Activated naive CD8-positive, alpha-beta T cell treated with anti-CD3 and anti-CD28 coated beads, Interleukin-2, amount 50 U/mL, for 24 hours (primary cell): Measurements from ENCODE around the gene ZNRF4.
"Not testable (repeated sequence)": the region's sequence is repeated elsewhere in the genome, so short reads cannot be mapped to it uniquely, and the experiment has no call there.

Source experiments
- ATAC-seq: fragments of 150-1000 bp; cut with Tn5 transposase; one replicate; pipeline ENCODE4 v1.10.0; 2021
- DNase-seq: peaks from one replicate; pipeline ENCODE4 v3.0.0; 2021
- H3K27ac Mint-ChIP-seq: one replicate; pipeline ENCODE4 v1.8.0; 2021; ENCODE audit warnings: mild to moderate bottlenecking, mixed read lengths
- H3K27me3 Mint-ChIP-seq: one replicate; pipeline ENCODE4 v1.8.0; 2021; ENCODE audit warnings: mixed read lengths
- H3K36me3 Mint-ChIP-seq: one replicate; pipeline ENCODE4 v1.8.0; 2021; ENCODE audit warnings: low read depth, mixed read lengths
- H3K4me1 Mint-ChIP-seq: one replicate; pipeline ENCODE4 v1.8.0; 2021; ENCODE audit warnings: mixed read lengths
- H3K4me3 Mint-ChIP-seq: one replicate; pipeline ENCODE4 v1.8.0; 2021; ENCODE audit warnings: mild to moderate bottlenecking, moderate library complexity, mixed read lengths
- H3K9me3 Mint-ChIP-seq: one replicate; pipeline ENCODE4 v1.8.0; 2021; ENCODE audit warnings: mixed read lengths

ZNRF4 gene

GRCh38 chr19:5434970-5435641 is 20.1 kb upstream of the ZNRF4 start:
- peak; percentile 61 for DNase-seq
- Mint-ChIP-seq H3K4me1 (peaks cover 21% of the 10 kb centered on the region), H3K27ac (no peak overlapping the region), H3K4me3 (no peak overlapping the region), H3K27me3 (peaks cover 43% of the 10 kb centered on the region), H3K9me3 (peaks cover 4% of the 10 kb centered on the region), H3K36me3 (no peaks in the 10 kb centered on the region)
- ATAC-seq = peak; percentile 99

GRCh38 chr19:5435642-5436017 is 19.6 kb upstream of the ZNRF4 start:
- peaks cover 40% of the 10 kb centered on the region for H3K27me3 Mint-ChIP-seq
- peaks cover 21% of the 10 kb centered on the region for H3K4me1 Mint-ChIP-seq
- peaks cover 4% of the 10 kb centered on the region for H3K9me3 Mint-ChIP-seq
- DNase-seq (no peak), ATAC-seq (no peak)
- no peak overlapping the region for H3K27ac Mint-ChIP-seq
- no peaks in the 10 kb centered on the region for H3K36me3 Mint-ChIP-seq
- no peak overlapping the region for H3K4me3 Mint-ChIP-seq

GRCh38 chr19:5436106-5436947 is 18.9 kb upstream of the ZNRF4 start:
- Mint-ChIP-seq H3K27ac (no peak overlapping the region), H3K27me3 (peaks cover 36% of the 10 kb centered on the region), H3K4me3 (no peak overlapping the region), H3K4me1 (peaks cover 21% of the 10 kb centered on the region), H3K36me3 (no peaks in the 10 kb centered on the region), H3K9me3 (peaks cover 2% of the 10 kb centered on the region)
- DNase-seq = no peak
- no peak for ATAC-seq

- no peak for DNase-seq
- Mint-ChIP-seq H3K36me3 (no peaks in the 10 kb centered on the region), H3K4me3 (no peak overlapping the region), H3K27me3 (peaks cover 35% of the 10 kb centered on the region), H3K4me1 (peaks cover 21% of the 10 kb centered on the region), H3K27ac (no peak overlapping the region), H3K9me3 (no peaks in the 10 kb centered on the region)
- no peak for ATAC-seq
These were observed 18.3 kb upstream of the ZNRF4 start for GRCh38 chr19:5436948-5437306.

- H3K4me3 Mint-ChIP-seq, H3K27ac Mint-ChIP-seq, H3K36me3 Mint-ChIP-seq, ATAC-seq, DNase-seq, H3K9me3 Mint-ChIP-seq: not testable (repeated sequence)
- Mint-ChIP-seq H3K27me3 (peaks cover 34% of the 10 kb centered on the region), H3K4me1 (peaks cover 19% of the 10 kb centered on the region)
These were observed 16.5 kb upstream of the ZNRF4 start for GRCh38 chr19:5438756-5439155.

GRCh38 chr19:5439452-5439851 is 15.8 kb upstream of the ZNRF4 start:
- no peak overlapping the region for H3K27ac Mint-ChIP-seq
- H3K4me3 Mint-ChIP-seq = no peak overlapping the region
- DNase-seq = no peak
- peaks cover 12% of the 10 kb centered on the region for H3K4me1 Mint-ChIP-seq
- peaks cover 34% of the 10 kb centered on the region for H3K27me3 Mint-ChIP-seq
- no peak for ATAC-seq
- H3K9me3 Mint-ChIP-seq = no peaks in the 10 kb centered on the region
- no peaks in the 10 kb centered on the region for H3K36me3 Mint-ChIP-seq

- no peak for ATAC-seq
- Mint-ChIP-seq H3K36me3 (no peaks in the 10 kb centered on the region), H3K4me1 (peaks cover 4% of the 10 kb centered on the region), H3K27me3 (peaks cover 27% of the 10 kb centered on the region), H3K27ac (no peak overlapping the region), H3K4me3 (no peak overlapping the region), H3K9me3 (no peaks in the 10 kb centered on the region)
- no peak for DNase-seq
These were observed 14.9 kb upstream of the ZNRF4 start for GRCh38 chr19:5440299-5440698.

- H3K27ac Mint-ChIP-seq = no peak overlapping the region
- H3K27me3 Mint-ChIP-seq = peaks cover 31% of the 10 kb centered on the region
These were observed 11.5 kb upstream of the ZNRF4 start for GRCh38 chr19:5443723-5444122.

GRCh38 chr19:5444431-5444830 is 10.8 kb upstream of the ZNRF4 start:
- DNase-seq (no peak), ATAC-seq (no peak)
- Mint-ChIP-seq H3K9me3 (no peaks in the 10 kb centered on the region), H3K27me3 (peaks cover 26% of the 10 kb centered on the region), H3K4me3 (no peak overlapping the region), H3K27ac (no peak overlapping the region), H3K36me3 (no peaks in the 10 kb centered on the region), H3K4me1 (peaks cover 3% of the 10 kb centered on the region)

More at GRCh38 chr19:5443723-5444122, 11.5 kb upstream of the ZNRF4 start:
- Mint-ChIP-seq H3K9me3 (no peaks in the 10 kb centered on the region), H3K4me1 (peaks cover 3% of the 10 kb centered on the region), H3K36me3 (no peaks in the 10 kb centered on the region), H3K4me3 (no peak overlapping the region)
- DNase-seq (no peak), ATAC-seq (no peak)

- Mint-ChIP-seq H3K27ac (no peak overlapping the region), H3K4me3 (no peak overlapping the region), H3K27me3 (peaks cover 31% of the 10 kb centered on the region), H3K4me1 (peaks cover 3% of the 10 kb centered on the region), H3K36me3 (no peaks in the 10 kb centered on the region), H3K9me3 (no peaks in the 10 kb centered on the region)
- no peak for ATAC-seq
- DNase-seq = no peak
These were observed 10.1 kb upstream of the ZNRF4 start for GRCh38 chr19:5445071-5445470.

GRCh38 chr19:5445561-5446055 is 9.6 kb upstream of the ZNRF4 start:
- Mint-ChIP-seq H3K4me3 (no peak overlapping the region), H3K27ac (no peak overlapping the region), H3K27me3 (peaks cover 34% of the 10 kb centered on the region), H3K4me1 (peaks cover 3% of the 10 kb centered on the region), H3K36me3 (no peaks in the 10 kb centered on the region), H3K9me3 (no peaks in the 10 kb centered on the region)
- DNase-seq (no peak), ATAC-seq (no peak)

- DNase-seq (no peak), ATAC-seq (peak; percentile 10)
- H3K4me1 Mint-ChIP-seq = peaks cover 3% of the 10 kb centered on the region
- H3K4me3 Mint-ChIP-seq = no peak overlapping the region
- no peak overlapping the region for H3K27ac Mint-ChIP-seq
- H3K36me3 Mint-ChIP-seq = no peaks in the 10 kb centered on the region
- no peaks in the 10 kb centered on the region for H3K9me3 Mint-ChIP-seq
- peaks cover 37% of the 10 kb centered on the region for H3K27me3 Mint-ChIP-seq
These were observed 7.4 kb upstream of the ZNRF4 start for GRCh38 chr19:5447700-5448311.

- Mint-ChIP-seq H3K36me3 (no peaks in the 10 kb centered on the region), H3K27ac (no peak overlapping the region), H3K27me3 (peaks cover 35% of the 10 kb centered on the region), H3K9me3 (no peaks in the 10 kb centered on the region), H3K4me3 (no peak overlapping the region), H3K4me1 (peaks cover 3% of the 10 kb centered on the region)
- ATAC-seq (no peak), DNase-seq (no peak)
These were observed 6.8 kb upstream of the ZNRF4 start for GRCh38 chr19:5448374-5448773.

GRCh38 chr19:5450482-5451126 is 4.6 kb upstream of the ZNRF4 start:
- no peak overlapping the region for H3K4me3 Mint-ChIP-seq
- peaks cover 3% of the 10 kb centered on the region for H3K4me1 Mint-ChIP-seq
- no peaks in the 10 kb centered on the region for H3K9me3 Mint-ChIP-seq
- H3K27me3 Mint-ChIP-seq = peaks cover 30% of the 10 kb centered on the region
- no peak for DNase-seq
- H3K27ac Mint-ChIP-seq = no peak overlapping the region
- no peak for ATAC-seq
- H3K36me3 Mint-ChIP-seq = no peaks in the 10 kb centered on the region
